Measurements from ENCODE around the gene ZNF366. TPM values are rescaled to one million over a fixed set of nuclear protein-coding genes. Genes with fewer than 3 reads are reported as not detected.

ZNF366 gene
- total RNA-seq, 1 donor from 2014 or later, result 3.2 TPM

- H3K4me3 ChIP-seq, result peak overlapping the region in 1 of 2 donors; percentile 17
- H3K9me3 ChIP-seq, result no peaks in the 10 kb centered on the region
- peak in 1 of 2 donors; percentile 20 for DNase-seq (ENCODE audit: extremely low spot score in 2 of 2)
- no peaks in the 10 kb centered on the region for H3K27me3 ChIP-seq
- intact Hi-C loops (cut with DNase I), result loop anchor here (10.0 kb wide), 1 partner anchor 50 kb away; no protein-coding TSS in a partner anchor
- H3K27ac ChIP-seq, result peak overlapping the region; percentile 42
- peaks cover 5% of the 10 kb centered on the region for H3K4me1 ChIP-seq
- H3K36me3 ChIP-seq, result no peaks in the 10 kb centered on the region
- TF ChIP-seq POLR2AphosphoS5 (IDR thresholded peaks at IDR 0.05; ENCODE audit: insufficient read depth in 1 of 2, low read depth in 1 of 2) (no peak), CTCF (IDR thresholded peaks at IDR 0.05) (no peak), POLR2A (IDR thresholded peaks at IDR 0.05) (no peak)
Observed at GRCh38 chr5:72505016-72505415, 2.2 kb downstream of the ZNF366 start.

DNA sequence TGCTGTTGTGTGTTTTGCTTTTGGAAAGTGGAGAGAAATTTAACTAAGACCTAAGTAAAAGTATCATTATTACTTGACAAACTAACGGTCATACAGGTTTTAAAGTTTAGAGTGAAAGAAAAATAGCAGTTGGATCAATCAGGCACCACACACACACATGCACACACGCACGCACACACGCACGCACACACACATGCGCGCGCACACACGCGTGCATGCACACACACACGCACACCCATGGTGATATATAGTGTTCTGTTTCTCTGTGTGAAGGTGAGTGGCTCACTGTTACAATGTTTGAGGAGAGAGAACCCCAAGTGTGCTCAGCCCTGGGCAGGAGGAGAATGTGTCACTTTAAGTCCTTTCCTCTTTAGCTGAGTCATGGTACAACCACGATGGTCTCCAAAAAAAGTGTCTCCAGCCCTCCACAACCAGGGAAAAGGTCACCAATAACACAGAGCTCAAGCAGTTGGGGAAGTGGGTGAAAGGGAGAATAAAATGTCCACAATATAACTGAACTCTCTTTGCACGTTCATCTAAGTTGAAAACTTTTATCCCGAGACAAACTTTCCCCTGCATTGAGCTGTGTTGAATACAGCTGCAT is 3.2 kb downstream of the ZNF366 start:
- Histone ChIP-seq H3K4me1 (no peaks in the 10 kb centered on the region), H3K27ac (no peak overlapping the region), H3K27me3 (no peaks in the 10 kb centered on the region), H3K36me3 (no peaks in the 10 kb centered on the region), H3K4me3 (no peak overlapping the region), H3K9me3 (no peaks in the 10 kb centered on the region)
- intact Hi-C loops (cut with DNase I), result loop anchor here (10.0 kb wide), 1 partner anchor 49 kb away; no protein-coding TSS in a partner anchor
- TF ChIP-seq CTCF (IDR thresholded peaks at IDR 0.05) (no peak), POLR2AphosphoS5 (IDR thresholded peaks at IDR 0.05; ENCODE audit: insufficient read depth in 1 of 2, low read depth in 1 of 2) (no peak), POLR2A (IDR thresholded peaks at IDR 0.05) (no peak)
- peak in 1 of 2 donors; percentile 71 for DNase-seq (ENCODE audit: extremely low spot score in 2 of 2)

GRCh38 chr5:72501488-72501887 is 5.7 kb downstream of the ZNF366 start:
- peak in 1 of 2 donors; percentile 20 for DNase-seq (ENCODE audit: extremely low spot score in 2 of 2)
- H3K4me3 ChIP-seq, result no peak overlapping the region
- H3K27ac ChIP-seq, result no peak overlapping the region
- no peaks in the 10 kb centered on the region for H3K36me3 ChIP-seq
- H3K27me3 ChIP-seq, result no peaks in the 10 kb centered on the region
- TF ChIP-seq POLR2AphosphoS5 (IDR thresholded peaks at IDR 0.05; ENCODE audit: insufficient read depth in 1 of 2, low read depth in 1 of 2), result no peak
- no peak for TF ChIP-seq CTCF (IDR thresholded peaks at IDR 0.05)
- TF ChIP-seq POLR2A (IDR thresholded peaks at IDR 0.05), result no peak
- intact Hi-C loops (cut with DNase I), result loop anchor here (10.0 kb wide), 1 partner anchor 47 kb away; no protein-coding TSS in a partner anchor
- peaks cover 7% of the 10 kb centered on the region for H3K4me1 ChIP-seq
- H3K9me3 ChIP-seq, result no peaks in the 10 kb centered on the region

GRCh38 chr5:72499730-72500129 is 7.5 kb downstream of the ZNF366 start:
- Histone ChIP-seq H3K36me3 (no peaks in the 10 kb centered on the region), H3K27ac (no peak overlapping the region), H3K4me3 (no peak overlapping the region), H3K27me3 (no peaks in the 10 kb centered on the region), H3K9me3 (no peaks in the 10 kb centered on the region), H3K4me1 (peaks cover 7% of the 10 kb centered on the region)
- intact Hi-C loops (cut with DNase I), result loop anchor here (10.0 kb wide), 1 partner anchor 45 kb away; no protein-coding TSS in a partner anchor
- peak in 1 of 2 donors; percentile 79 for DNase-seq (ENCODE audit: extremely low spot score in 2 of 2)
- no peak for TF ChIP-seq CTCF (IDR thresholded peaks at IDR 0.05)

- peaks cover 7% of the 10 kb centered on the region for H3K4me1 ChIP-seq
- TF ChIP-seq POLR2A (IDR thresholded peaks at IDR 0.05) (no peak), CTCF (IDR thresholded peaks at IDR 0.05) (no peak), POLR2AphosphoS5 (IDR thresholded peaks at IDR 0.05; ENCODE audit: insufficient read depth in 1 of 2, low read depth in 1 of 2) (no peak)
Observed at GRCh38 chr5:72499090-72499489, 8.1 kb downstream of the ZNF366 start.

More at GRCh38 chr5:72499090-72499489, 8.1 kb downstream of the ZNF366 start:
- Histone ChIP-seq H3K36me3 (no peaks in the 10 kb centered on the region), H3K9me3 (no peaks in the 10 kb centered on the region), H3K27me3 (no peaks in the 10 kb centered on the region), H3K27ac (no peak overlapping the region), H3K4me3 (no peak overlapping the region)
- peak in 1 of 2 donors; percentile 47 for DNase-seq (ENCODE audit: extremely low spot score in 2 of 2)
- intact Hi-C loops (cut with DNase I), result no loop called here

Data from vagina (tissue), 2 donors.